ENCODE measurements around the gene MDP1. TPM values are rescaled to one million over a fixed set of nuclear protein-coding genes. Genes with fewer than 3 reads are reported as not detected.

MDP1 gene
- polyA plus RNA-seq, 1 of the 3 experiments (the other 2 are of a cell fraction): 36.7 TPM

DNA sequence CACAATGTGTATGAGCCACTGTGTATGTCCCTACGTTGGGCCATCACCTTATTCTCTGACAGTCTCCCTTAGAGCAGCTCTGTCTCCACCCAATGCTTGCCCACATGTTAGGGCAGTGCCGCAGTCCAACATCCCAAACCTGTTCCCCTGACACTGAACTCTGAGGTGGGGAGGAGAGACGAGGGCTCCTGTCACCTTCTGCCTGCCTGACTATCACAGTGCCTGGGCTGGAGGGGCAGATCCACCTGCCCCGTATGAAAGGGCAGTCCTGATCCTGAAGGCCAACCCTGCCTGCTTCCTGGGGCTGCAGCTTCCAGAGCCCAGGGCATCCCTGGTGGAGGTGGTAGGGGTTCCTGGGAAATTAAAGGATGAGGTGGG lies 44.9 kb upstream of the MDP1 start:
- no peaks in the 10 kb centered on the region for H3K79me2 ChIP-seq (ENCODE audit: insufficient read depth)
- H3K9me3 ChIP-seq: no peaks in the 10 kb centered on the region
- no peak overlapping the region for H3K9ac ChIP-seq
- H3K4me1 ChIP-seq (ENCODE audit: control insufficient read depth in 1 of 2, insufficient read depth in 2 of 2, low read depth in 1 of 2, low read length in 1 of 2): peaks cover 0 to 3% of the 10 kb centered on the region in 2 experiments; a peak in 1 of 4 replicates
- no peak overlapping the region for H3K4me2 ChIP-seq
- H3K36me3 ChIP-seq (replicated peaks in 1 of 2; ENCODE audit: control insufficient read depth in 1 of 2, insufficient read depth in 2 of 2, low read length in 1 of 2): peaks cover 3 to 4% of the 10 kb centered on the region in 2 experiments
- H3K9me2 ChIP-seq: no peaks in the 10 kb centered on the region
- H3K27ac ChIP-seq (ENCODE audit: low read depth in 2 of 2, low read length in 1 of 2): no peak overlapping the region
- no peaks in the 10 kb centered on the region for H3K27me3 ChIP-seq (ENCODE audit: insufficient read depth)
- H4K20me1 ChIP-seq (ENCODE audit: insufficient read depth): no peaks in the 10 kb centered on the region
- ChIA-PET CTCF (interaction anchor here (1.6 to 3.7 kb wide), 2 partner anchors 11 to 18 kb away, joined by 3 to 20 read pairs; partner anchors contain the start of genes RABGGTA and TINF2), POLR2A (no interaction called here)
- peaks cover 5% of the 10 kb centered on the region for H3F3A ChIP-seq (replicated peaks; ENCODE audit: insufficient read depth)
- TF ChIP-seq FOSL2 (IDR thresholded peaks at IDR 0.05; ENCODE audit: borderline replicate concordance, low read depth): no peak
- no peak overlapping the region for H3K4me3 ChIP-seq (ENCODE audit: low read depth in 2 of 2, low read length in 1 of 2)
- no peak for DNase-seq
- 83% methylated on average over 3 of the region's 4 CpGs for WGBS (ENCODE audit: low lambda C conversion rate)
- no peak overlapping the region for H2AFZ ChIP-seq (ENCODE audit: low read depth)

DNA sequence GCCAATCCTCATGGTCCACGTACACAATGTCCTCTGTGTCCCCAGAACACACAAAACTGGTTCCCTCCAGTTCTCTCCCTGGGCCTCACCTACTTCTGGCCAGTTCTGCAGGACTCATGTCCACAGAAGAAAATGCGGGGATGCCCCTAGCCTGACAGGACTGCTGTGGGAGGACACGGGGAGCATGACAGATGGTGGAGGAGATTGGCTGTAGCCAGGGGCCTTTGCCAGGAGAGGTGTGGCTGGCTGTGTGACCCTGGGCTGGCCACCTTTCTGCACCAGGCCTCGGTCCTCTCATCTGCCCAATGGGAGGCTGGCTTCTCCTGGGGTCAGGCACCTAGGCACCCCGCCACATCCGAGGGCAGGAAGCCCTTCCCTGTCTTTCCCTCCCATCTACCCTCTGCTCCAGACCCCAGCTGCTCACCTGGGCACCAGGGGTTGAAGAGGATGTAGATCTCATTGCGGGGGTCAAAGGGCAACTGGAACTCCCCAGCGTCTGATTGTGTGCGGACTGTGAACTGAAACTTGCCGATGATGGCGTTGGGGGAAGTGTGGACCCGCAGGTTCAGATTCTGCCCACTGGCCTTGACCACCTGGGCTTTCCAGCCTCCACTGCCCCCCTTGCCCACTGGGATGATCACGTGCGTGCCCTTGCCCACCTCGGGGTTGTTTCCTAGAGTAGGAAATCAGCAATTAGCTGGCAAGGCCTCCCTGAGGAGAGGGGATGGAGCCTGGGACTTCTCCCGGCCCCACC lies 44.3 kb upstream of the MDP1 start:
- H3K9me2 ChIP-seq: no peaks in the 10 kb centered on the region
- ChIA-PET CTCF (interaction anchor here (1.6 kb wide), 1 partner anchor 11 kb away, joined by 3 read pairs; the partner anchor contains the start of gene RABGGTA), POLR2A (no interaction called here)
- H3K27ac ChIP-seq (ENCODE audit: low read depth in 2 of 2, low read length in 1 of 2): no peak overlapping the region
- no peaks in the 10 kb centered on the region for H4K20me1 ChIP-seq (ENCODE audit: insufficient read depth)
- DNase-seq: no peak
- no peaks in the 10 kb centered on the region for H3K9me3 ChIP-seq
- no peak overlapping the region for H2AFZ ChIP-seq (ENCODE audit: low read depth)
- H3K4me2 ChIP-seq: no peak overlapping the region
- peaks cover 0 to 3% of the 10 kb centered on the region in 2 experiments; a peak in 1 of 4 replicates for H3K4me1 ChIP-seq (ENCODE audit: control insufficient read depth in 1 of 2, insufficient read depth in 2 of 2, low read depth in 1 of 2, low read length in 1 of 2)
- no peak overlapping the region for H3K4me3 ChIP-seq (ENCODE audit: low read depth in 2 of 2, low read length in 1 of 2)
- H3K79me2 ChIP-seq (ENCODE audit: insufficient read depth): no peaks in the 10 kb centered on the region
- no peaks in the 10 kb centered on the region for H3K27me3 ChIP-seq (ENCODE audit: insufficient read depth)
- peaks cover 0 to 3% of the 10 kb centered on the region in 2 experiments for H3K36me3 ChIP-seq (replicated peaks in 1 of 2; ENCODE audit: control insufficient read depth in 1 of 2, insufficient read depth in 2 of 2, low read length in 1 of 2)
- WGBS (ENCODE audit: low lambda C conversion rate): 85% methylated on average over 12 of the region's 16 CpGs
- H3K9ac ChIP-seq: no peak overlapping the region
- TF ChIP-seq ZBTB33 (IDR thresholded peaks at IDR 0.05; ENCODE audit: borderline replicate concordance, low read depth) (no peak), EP300 (IDR thresholded peaks at IDR 0.05; ENCODE audit: borderline replicate concordance in 1 of 2, low read depth in 1 of 2, low read length in 1 of 2) (no peak), GATA2 (CRISPR knock-in tag; IDR thresholded peaks at IDR 0.05) (no peak), RAD21 (IDR thresholded peaks at IDR 0.05; ENCODE audit: low read length) (no peak), POLR2AphosphoS5 (IDR thresholded peaks at IDR 0.05; ENCODE audit: low read depth, low read length) (no peak), NFIC (IDR thresholded peaks at IDR 0.05; ENCODE audit: borderline replicate concordance) (no peak), TEAD4 (IDR thresholded peaks at IDR 0.05; ENCODE audit: borderline replicate concordance, insufficient read depth) (no peak), RXRA (IDR thresholded peaks at IDR 0.05; ENCODE audit: borderline replicate concordance, low read depth) (no peak), USF2 (IDR thresholded peaks at IDR 0.05; ENCODE audit: borderline replicate concordance, low read depth, low read length) (no peak), USF1 (IDR thresholded peaks at IDR 0.05; ENCODE audit: borderline replicate concordance, low read depth) (no peak), TAF1 (IDR thresholded peaks at IDR 0.05; ENCODE audit: borderline replicate concordance, low read depth, low read length) (no peak), FOXJ3 (CRISPR knock-in tag; IDR thresholded peaks at IDR 0.05) (no peak), SIN3A (IDR thresholded peaks at IDR 0.05; ENCODE audit: borderline replicate concordance, low read depth, low read length) (no peak), NRF1 (IDR thresholded peaks at IDR 0.05; ENCODE audit: low read depth, low read length) (no peak), MXI1 (IDR thresholded peaks at IDR 0.05; ENCODE audit: low read depth, low read length) (no peak)
- TF ChIP-seq, protein P1, sequence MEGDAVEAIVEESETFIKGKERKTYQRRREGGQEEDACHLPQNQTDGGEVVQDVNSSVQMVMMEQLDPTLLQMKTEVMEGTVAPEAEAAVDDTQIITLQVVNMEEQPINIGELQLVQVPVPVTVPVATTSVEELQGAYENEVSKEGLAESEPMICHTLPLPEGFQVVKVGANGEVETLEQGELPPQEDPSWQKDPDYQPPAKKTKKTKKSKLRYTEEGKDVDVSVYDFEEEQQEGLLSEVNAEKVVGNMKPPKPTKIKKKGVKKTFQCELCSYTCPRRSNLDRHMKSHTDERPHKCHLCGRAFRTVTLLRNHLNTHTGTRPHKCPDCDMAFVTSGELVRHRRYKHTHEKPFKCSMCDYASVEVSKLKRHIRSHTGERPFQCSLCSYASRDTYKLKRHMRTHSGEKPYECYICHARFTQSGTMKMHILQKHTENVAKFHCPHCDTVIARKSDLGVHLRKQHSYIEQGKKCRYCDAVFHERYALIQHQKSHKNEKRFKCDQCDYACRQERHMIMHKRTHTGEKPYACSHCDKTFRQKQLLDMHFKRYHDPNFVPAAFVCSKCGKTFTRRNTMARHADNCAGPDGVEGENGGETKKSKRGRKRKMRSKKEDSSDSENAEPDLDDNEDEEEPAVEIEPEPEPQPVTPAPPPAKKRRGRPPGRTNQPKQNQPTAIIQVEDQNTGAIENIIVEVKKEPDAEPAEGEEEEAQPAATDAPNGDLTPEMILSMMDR (IDR thresholded peaks at IDR 0.05): no peak
- peaks cover 5% of the 10 kb centered on the region for H3F3A ChIP-seq (replicated peaks; ENCODE audit: insufficient read depth)

Data from SK-N-SH (cell line).